ENCODE results near the gene NPL. TPM values are rescaled to one million over a fixed set of nuclear protein-coding genes. Genes with fewer than 3 reads are reported as not detected.

Gene NPL
- total and polyA plus RNA-seq, 2 donors (not counting 3 experiments of a cell fraction or from before 2014, with no cell fraction given) = 0.14 to 0.75 TPM

GRCh38 chr1:182791281-182792179 lies 2.0 kb downstream of the NPL start:
- H2AFZ ChIP-seq (ENCODE audit: low read depth, low read length) = no peak overlapping the region
- no peak overlapping the region for H3K4me3 ChIP-seq (replicated peaks in 1 of 3; ENCODE audit: insufficient read depth in 1 of 3, low read depth in 1 of 3, low read length in 3 of 3)
- POLR2A ChIA-PET = no interaction called here
- FAIRE-seq (no peak), DNase-seq (ENCODE audit: low read depth, low spot score) (no peak)
- no peak for TF ChIP-seq GATA2 (IDR thresholded peaks at IDR 0.05; ENCODE audit: insufficient read depth, insufficient read length, low read depth, low read length)
- TF ChIP-seq EZH2 (IDR thresholded peaks at IDR 0.05; ENCODE audit: borderline replicate concordance, low read depth, low read length, severe bottlenecking) = no peak
- TF ChIP-seq JUN (IDR thresholded peaks at IDR 0.05; ENCODE audit: borderline replicate concordance, insufficient read depth, insufficient read length, low read depth) = no peak
- TF ChIP-seq CTCF (IDR thresholded peaks at IDR 0.05; ENCODE audit: extremely low read depth in 1 of 2, insufficient read depth in 1 of 2, low read depth in 1 of 2, low read length in 2 of 2) = no peak
- TF ChIP-seq FOS (IDR thresholded peaks at IDR 0.05; ENCODE audit: borderline replicate concordance, insufficient read depth, low read length) = no peak
- TF ChIP-seq POLR2A (IDR thresholded peaks at IDR 0.05; ENCODE audit: low read depth, low read length) = no peak
- TF ChIP-seq MYC (IDR thresholded peaks at IDR 0.05; ENCODE audit: low read depth, low read length) = no peak
- TF ChIP-seq POLR2AphosphoS5 (IDR thresholded peaks at IDR 0.05; ENCODE audit: insufficient read depth, low read depth, low read length) = no peak
- TF ChIP-seq MAX (IDR thresholded peaks at IDR 0.05; ENCODE audit: insufficient read depth, insufficient read length) = no peak
- H4K20me1 ChIP-seq (replicated peaks; ENCODE audit: control insufficient read depth, extremely low read depth, insufficient read depth, low read length) = no peaks in the 10 kb centered on the region
- peaks cover 30 to 55% of the 10 kb centered on the region in 2 experiments for H3K27me3 ChIP-seq (ENCODE audit: control insufficient read depth in 2 of 2, insufficient read depth in 2 of 2, low read length in 2 of 2)
- intact Hi-C loops (cut with micrococcal nuclease) (no loop called here), dilution Hi-C loops (cut with MboI; ENCODE audit: extremely low pct_ligation_motif_present, low sequenced_read_pairs) (no loop called here)
- BruUV-seq (replicated peaks) = no TSS peak
- H3K4me2 ChIP-seq (ENCODE audit: insufficient read depth, low read length) = no peak overlapping the region
- no peak overlapping the region for H3K27ac ChIP-seq (ENCODE audit: insufficient read depth, low read depth, low read length)
- CTCF ChIA-PET = interaction anchor here (2.0 kb wide), 1 partner anchor 27 kb away, joined by 5 read pairs; no protein-coding TSS in a partner anchor
- H3K36me3 ChIP-seq (ENCODE audit: control insufficient read depth in 2 of 2, extremely low read depth in 1 of 2, insufficient read depth in 2 of 2, low read length in 2 of 2) = no peaks in the 10 kb centered on the region
- no peaks in the 10 kb centered on the region for H3K9me3 ChIP-seq (replicated peaks; ENCODE audit: control insufficient read depth, insufficient read depth, low read length)
- H3K4me1 ChIP-seq (ENCODE audit: control insufficient read depth, extremely low read depth, insufficient read depth, low read length) = peaks cover 8% of the 10 kb centered on the region
- H3K9ac ChIP-seq (replicated peaks; ENCODE audit: extremely low read depth, insufficient read depth, low read length) = no peak overlapping the region
- H3K9me1 ChIP-seq (replicated peaks; ENCODE audit: control insufficient read depth, extremely low read depth, insufficient read depth, low read length) = no peaks in the 10 kb centered on the region
- no peaks in the 10 kb centered on the region for H3K79me2 ChIP-seq (ENCODE audit: control insufficient read depth, insufficient read depth, low read length)
